GM19452 (cell line): ENCODE data around the gene USH1C.

Experiments
- ATAC-seq: cut with Tn5 transposase; IDR thresholded peaks from one replicate; pipeline ENCODE4 v1.9.1; 2021; ENCODE audit not compliant: unreplicated experiment

USH1C gene

GRCh38 chr11:17550450-17551346 is 6.5 kb upstream of the USH1C start:
- no peak for ATAC-seq

GRCh38 chr11:17548444-17548843 is 4.2 kb upstream of the USH1C start:
- no peak for ATAC-seq

- no peak for ATAC-seq
Observed at GRCh38 chr11:17547932-17548331, 3.7 kb upstream of the USH1C start.

GRCh38 chr11:17547051-17547577 is 2.9 kb upstream of the USH1C start, which contains the start of gene OTOG:
OTOG (plus strand) TSS chr11:17547259; CDS start chr11:17547373, 114 bp downstream.
- no peak for ATAC-seq

GRCh38 chr11:17546240-17546639 is 2.0 kb upstream of the USH1C start:
- no peak for ATAC-seq

GRCh38 chr11:17543574-17544180 is 539 bp downstream of the USH1C start:
- no peak for ATAC-seq

GRCh38 chr11:17543041-17543440 is 1.2 kb downstream of the USH1C start:
- no peak for ATAC-seq

GRCh38 chr11:17542249-17542648 is 2.0 kb downstream of the USH1C start:
- ATAC-seq: no peak

GRCh38 chr11:17541330-17541885 is 2.8 kb downstream of the USH1C start:
- ATAC-seq: no peak

GRCh38 chr11:17540807-17541206 is 3.4 kb downstream of the USH1C start:
- no peak for ATAC-seq

GRCh38 chr11:17538731-17539130 is 5.5 kb downstream of the USH1C start:
- ATAC-seq: no peak

- ATAC-seq: no peak
Observed at GRCh38 chr11:17538054-17538453, 6.2 kb downstream of the USH1C start.

GRCh38 chr11:17537261-17537660 is 7.0 kb downstream of the USH1C start:
- ATAC-seq: no peak

GRCh38 chr11:17535488-17535887 is 8.7 kb downstream of the USH1C start:
- ATAC-seq: no peak

- ATAC-seq: no peak
Observed at GRCh38 chr11:17533778-17534415, 10.3 kb downstream of the USH1C start.

- no peak for ATAC-seq
Observed at GRCh38 chr11:17533341-17533740, 10.9 kb downstream of the USH1C start.

- ATAC-seq: no peak
Observed at GRCh38 chr11:17532784-17533183, 11.4 kb downstream of the USH1C start.

GRCh38 chr11:17531636-17532113 is 12.5 kb downstream of the USH1C start:
- no peak for ATAC-seq

- ATAC-seq: no peak
Observed at GRCh38 chr11:17531071-17531600, 13.1 kb downstream of the USH1C start.

- ATAC-seq: no peak
Observed at GRCh38 chr11:17529844-17530185, 14.4 kb downstream of the USH1C start.
